Pancreas (tissue), 10 donors: Measurements from ENCODE around the gene SH3D19. TPM values are rescaled to one million over a fixed set of nuclear protein-coding genes. Genes with fewer than 3 reads are reported as not detected.

Experiments used
- ATAC-seq, 4 donors: fragments of 200-7000 bp; cut with Tn5 transposase; one replicate each; pipeline versions ENCODE4 v1.8.0 to v1.9.1; 2020; ENCODE audit warnings: mild to moderate bottlenecking in 4 of 4, moderate library complexity in 4 of 4
- DNase-seq, 6 donors: peaks; one replicate each; pipeline ENCODE4 v3.0.0-alpha.2; 2020
- FAIRE-seq: peaks from 2 replicates; lab custom pipeline; 2012; peaks lifted over from hg19 to GRCh38; lab: Jason Lieb, UNC
- H3K27ac ChIP-seq, 4 donors: fragments of 200-600 bp; sonication (generic); 1 replicate in 3 of 4; 2 replicates in 1 of 4; pipeline versions ENCODE4 v1.5.0 to v1.8.0; 2020
- H3K27me3 ChIP-seq, 4 donors: fragments of 200-600 bp; one replicate each; pipeline ENCODE4 v1.8.0; 2021
- H3K36me3 ChIP-seq, 3 donors: fragments of 200-600 bp; sonication (generic) in 1 of 3; one replicate each; pipeline versions ENCODE4 v1.5.0 to v1.8.0; 2020 to 2021
- H3K4me1 ChIP-seq, 3 donors: fragments of 200-600 bp; one replicate each; pipeline ENCODE4 v1.8.0; 2021
- H3K4me3 ChIP-seq, 4 donors: fragments of 200-600 bp; sonication (generic) in 2 of 4; one replicate each; pipeline versions ENCODE4 v1.5.0 to v1.8.0; 2020 to 2021
- H3K9me3 ChIP-seq, 4 donors: fragments of 200-600 bp; one replicate each; pipeline ENCODE4 v1.8.0; 2021
- CTCF ChIP-seq, 4 donors: fragments of 200-600 bp; sonication (generic) in 3 of 4; IDR thresholded peaks; one replicate each; pipeline versions ENCODE4 v1.5.0 to v1.8.0; 2021; ENCODE audit warnings: antibody characterized with exemption in 4 of 4
- WGBS, 2 donors: extraction: QIAGEN DNeasy Blood & Tissue Kit; methylation state at CpG; one replicate each; pipeline ENCODE4 v1.1.7; 2013; 5-methylcytosine and 5-hydroxymethylcytosine counted together
- intact Hi-C, 3 donors: fragments of 100-400 bp; cut with DNase I; formaldehyde crosslinking; loops; one replicate each; pipeline versions ENCODE4 v1.11.1 to v1.14.2; 2022
- polyA plus RNA-seq, 2 donors: library from polyadenylated mRNA; stranded (reverse); fragments of 200-250 nt; gene quantifications; one replicate each; pipeline ENCODE4 v1.2.3, GENCODE V29; 2013
- total RNA-seq, 6 donors: library from RNA; stranded (reverse); fragmentation: NEBNext Ultra II Directional in 4 of 6; extraction: Animal tissue kit (Norgen Biotek cat#: 25700) in 4 of 6; gene quantifications; one replicate each; pipeline versions ENCODE4 v1.2.1 to v1.2.4, GENCODE V29; 2021 to 2023
- donor health status: healthy with polysubstance abuse.
- donor health status: DM: no; HTN: no; CAD: no; lungs with moderate emphysema.
- donor health status: DM: no; HTN: no; CAD: no.
- donor health status: control.
- donor health status: control.
- donor health status: Bipolar disorder and iron deficiency.
- donor health status: DM: yes; HTN: yes; CAD: no.
- donor health status: DM: no; HTN: no; CAD: no.
- donor health status: DM: no; HTN: no; CAD: no.
- donor health status: DM: yes; HTN: yes; CAD: no.

SH3D19 gene
- total and polyA plus RNA-seq, 8 donors, result 11.9 to 34.5 (median 12.9) TPM

- Histone ChIP-seq H3K9me3 (no peaks in the 10 kb centered on the region), H3K27me3 (no peaks in the 10 kb centered on the region), H3K36me3 (peaks cover 0 to 4% (median 0%) of the 10 kb centered on the region in 3 donors), H3K4me3 (no peak overlapping the region), H3K4me1 (no peaks in the 10 kb centered on the region), H3K27ac (no peak overlapping the region)
- DNase-seq (no peak), FAIRE-seq (no peak), ATAC-seq (no peak)
- no peak for TF ChIP-seq CTCF (IDR thresholded peaks at IDR 0.05)
- WGBS, 2 donors, result 52% methylated on average over 5 of the region's 5 CpGs
- intact Hi-C loops, result no loop called here
These were observed 192.1 kb downstream of the SH3D19 start for GRCh38 chr4:151133311-151133710.

- no peak for TF ChIP-seq CTCF (IDR thresholded peaks at IDR 0.05)
- H3K4me3 ChIP-seq, result no peak overlapping the region
- FAIRE-seq, result no peak
- H3K9me3 ChIP-seq, result no peaks in the 10 kb centered on the region
- DNase-seq, result no peak
- intact Hi-C loops, result no loop called here
- WGBS, 2 donors, result 86 to 100% methylated on average over 1 of the region's 1 CpG
- H3K4me1 ChIP-seq, result no peaks in the 10 kb centered on the region
- H3K27me3 ChIP-seq, result no peaks in the 10 kb centered on the region
- no peak for ATAC-seq
- H3K36me3 ChIP-seq, result peaks cover 0 to 4% (median 0%) of the 10 kb centered on the region in 3 donors
- H3K27ac ChIP-seq, result no peak overlapping the region
These were observed 195.6 kb downstream of the SH3D19 start for GRCh38 chr4:151129796-151130195.

GRCh38 chr4:151117371-151117962 is 207.9 kb downstream of the SH3D19 start:
- Histone ChIP-seq H3K9me3 (no peaks in the 10 kb centered on the region), H3K27me3 (no peaks in the 10 kb centered on the region), H3K4me1 (no peaks in the 10 kb centered on the region), H3K27ac (no peak overlapping the region), H3K36me3 (peaks cover 0 to 6% (median 0%) of the 10 kb centered on the region in 3 donors), H3K4me3 (no peak overlapping the region)
- TF ChIP-seq CTCF (IDR thresholded peaks at IDR 0.05), result peak; percentile 21 to 58 (median 34)
- DNase-seq (peak in 4 of 6 donors; percentile 27 to 65 (median 33)), FAIRE-seq (peak; percentile 80), ATAC-seq (peak; percentile 76 to 96 (median 92))
- WGBS, 2 donors, result 36 to 43% methylated on average over 14 of the region's 14 CpGs
- intact Hi-C loops, result no loop called here

GRCh38 chr4:151114986-151115385 is 210.4 kb downstream of the SH3D19 start:
- Histone ChIP-seq H3K27ac (no peak overlapping the region), H3K4me1 (no peaks in the 10 kb centered on the region), H3K4me3 (no peak overlapping the region), H3K27me3 (no peaks in the 10 kb centered on the region), H3K36me3 (no peaks in the 10 kb centered on the region), H3K9me3 (no peaks in the 10 kb centered on the region)
- DNase-seq (no peak), FAIRE-seq (no peak), ATAC-seq (no peak)
- intact Hi-C loops, result no loop called here
- WGBS, 2 donors, result 80 to 92% methylated on average over 5 of the region's 5 CpGs
- TF ChIP-seq CTCF (IDR thresholded peaks at IDR 0.05), result no peak

- H3K4me3 ChIP-seq, result no peak overlapping the region
- H3K36me3 ChIP-seq, result no peaks in the 10 kb centered on the region
- H3K4me1 ChIP-seq, result no peaks in the 10 kb centered on the region
- TF ChIP-seq CTCF (IDR thresholded peaks at IDR 0.05), result no peak
- H3K9me3 ChIP-seq, result no peaks in the 10 kb centered on the region
- H3K27me3 ChIP-seq, result no peaks in the 10 kb centered on the region
- DNase-seq (no peak), ATAC-seq (no peak), FAIRE-seq (no peak)
- no peak overlapping the region for H3K27ac ChIP-seq
- 25 to 30% methylated on average over 3 of the region's 3 CpGs for WGBS, 2 donors
- intact Hi-C loops, result no loop called here
These were observed 211.1 kb downstream of the SH3D19 start for GRCh38 chr4:151114338-151114737.
